GM19452 (cell line): Measurements from ENCODE around the gene FBXW10.
"Not testable (repeated sequence)": the region's sequence is repeated elsewhere in the genome, so short reads cannot be mapped to it uniquely, and the experiment has no call there.

Experiments
- ATAC-seq: cut with Tn5 transposase; IDR thresholded peaks from one replicate; pipeline ENCODE4 v1.9.1; 2021; ENCODE audit not compliant: unreplicated experiment

The FBXW10 gene

DNA sequence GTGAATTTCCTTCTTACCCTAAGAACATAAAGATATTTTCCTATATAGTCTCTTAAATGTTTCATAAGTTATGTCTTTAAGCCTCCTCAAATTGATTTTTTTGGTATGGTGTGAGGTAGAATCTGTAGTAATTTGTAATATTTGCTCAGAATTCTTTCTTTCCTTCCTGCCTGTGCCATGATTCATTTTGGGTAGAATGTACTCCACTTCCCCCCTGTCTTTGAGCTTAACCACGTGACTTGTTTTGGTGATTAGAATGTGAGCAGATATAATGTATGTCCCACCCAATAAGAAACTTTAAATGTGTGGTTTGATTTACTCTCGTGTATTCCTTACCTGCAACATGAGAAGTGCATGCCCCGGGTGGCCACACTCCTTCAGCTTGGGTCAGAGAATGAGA, 77.6 kb downstream of the FBXW10 start:
- not testable (repeated sequence) for ATAC-seq

- ATAC-seq, result not testable (repeated sequence)
Measured at GRCh38 chr17:18827613-18828012, 83.8 kb downstream of the FBXW10 start.
